ENCODE measurements around the gene ZNF598.
A peak's percentile ranks its signal among the peaks of the same experiment; 100 is the strongest.
"Not testable (repeated sequence)": the region's sequence is repeated elsewhere in the genome, so short reads cannot be mapped to it uniquely, and the experiment has no call there.

Gene ZNF598

GRCh38 chr16:1975432-1976215 is 34.0 kb downstream of the ZNF598 start:
- no peak for DNase-seq (ENCODE audit: low read depth)

- no peak for DNase-seq (ENCODE audit: low read depth)
Observed at GRCh38 chr16:1974157-1975070, 35.2 kb downstream of the ZNF598 start.

GRCh38 chr16:1973461-1974156 is 36.0 kb downstream of the ZNF598 start:
- no peak for DNase-seq (ENCODE audit: low read depth)

- no peak for DNase-seq (ENCODE audit: low read depth)
Observed at GRCh38 chr16:1972490-1972877, 37.1 kb downstream of the ZNF598 start.

GRCh38 chr16:1971796-1972489 is 37.7 kb downstream of the ZNF598 start, which contains the start of gene TBL3:
Gene TBL3 (plus strand): TSS chr16:1972053. CDS start chr16:1972165, 112 bp downstream.
- peak; percentile 90 for DNase-seq (ENCODE audit: low read depth)

GRCh38 chr16:1968146-1968953 is 41.3 kb downstream of the ZNF598 start:
- no peak for DNase-seq (ENCODE audit: low read depth)

GRCh38 chr16:1966460-1966859 is 43.2 kb downstream of the ZNF598 start, which contains the start of gene RNF151:
Gene RNF151 (plus strand): TSS chr16:1966856. CDS start chr16:1966882, 26 bp downstream.
- no peak for DNase-seq (ENCODE audit: low read depth)

GRCh38 chr16:1965396-1966001 is 44.1 kb downstream of the ZNF598 start:
- DNase-seq (ENCODE audit: low read depth), result no peak

GRCh38 chr16:1964506-1965395 is 44.9 kb downstream of the ZNF598 start, which contains the start of gene RPS2:
Gene RPS2 (minus strand): TSS chr16:1964826. CDS start chr16:1964625, 201 bp downstream.
- DNase-seq (ENCODE audit: low read depth), result peak; percentile 93

- DNase-seq (ENCODE audit: low read depth), result no peak
Observed at GRCh38 chr16:1963806-1964505, 45.7 kb downstream of the ZNF598 start.

- not testable (repeated sequence) for DNase-seq (ENCODE audit: low read depth)
Observed at GRCh38 chr16:1962161-1963153, 47.2 kb downstream of the ZNF598 start.

GRCh38 chr16:1961651-1962067 is 48.0 kb downstream of the ZNF598 start:
- DNase-seq (ENCODE audit: low read depth), result no peak

GRCh38 chr16:1960665-1961630 is 48.7 kb downstream of the ZNF598 start:
- DNase-seq (ENCODE audit: low read depth), result no peak

GRCh38 chr16:1959269-1960039 is 50.2 kb downstream of the ZNF598 start, which contains the start of gene NDUFB10:
Gene NDUFB10 (plus strand): TSS chr16:1959538. CDS start chr16:1959625, 87 bp downstream.
- peak; percentile 85 for DNase-seq (ENCODE audit: low read depth)

- DNase-seq (ENCODE audit: low read depth), result no peak
Observed at GRCh38 chr16:1958715-1959268, 50.8 kb downstream of the ZNF598 start.

Measured in stimulated activated CD8-positive, alpha-beta memory T cell treated with anti-CD3 and anti-CD28 coated beads, Interleukin-15, amount 100 ng/mL, for 1 hour (primary cell).